GM12892 (cell line): ENCODE results near the gene DOCK6.

Experiments
- POLR2A ChIP-seq: IDR thresholded peaks from 2 replicates; pipeline ENCODE4 v1.6.1; 2011; ENCODE audit warnings: low read depth, low read length, control low read depth
- POLR2AphosphoS5 ChIP-seq: IDR thresholded peaks from 2 replicates; pipeline ENCODE4 v1.6.1; 2011; ENCODE audit warnings: low read depth, low read length, control low read depth
- TAF1 ChIP-seq: IDR thresholded peaks from 2 replicates; pipeline ENCODE4 v1.6.1; 2011; ENCODE audit warnings: low read depth, mild to moderate bottlenecking, control low read depth, low read length, borderline replicate concordance

- TF ChIP-seq POLR2A, result no peak
- TF ChIP-seq TAF1, result no peak
- TF ChIP-seq POLR2AphosphoS5, result no peak
These were observed 86.4 kb downstream of the DOCK6 start for GRCh38 chr19:11175920-11176319.
